ENCODE results near the gene RRP9. TPM values are rescaled to one million over a fixed set of nuclear protein-coding genes. Genes with fewer than 3 reads are reported as not detected.

RRP9 gene
- total RNA-seq, 1 donor from 2014 or later: 10.5 TPM

DNA sequence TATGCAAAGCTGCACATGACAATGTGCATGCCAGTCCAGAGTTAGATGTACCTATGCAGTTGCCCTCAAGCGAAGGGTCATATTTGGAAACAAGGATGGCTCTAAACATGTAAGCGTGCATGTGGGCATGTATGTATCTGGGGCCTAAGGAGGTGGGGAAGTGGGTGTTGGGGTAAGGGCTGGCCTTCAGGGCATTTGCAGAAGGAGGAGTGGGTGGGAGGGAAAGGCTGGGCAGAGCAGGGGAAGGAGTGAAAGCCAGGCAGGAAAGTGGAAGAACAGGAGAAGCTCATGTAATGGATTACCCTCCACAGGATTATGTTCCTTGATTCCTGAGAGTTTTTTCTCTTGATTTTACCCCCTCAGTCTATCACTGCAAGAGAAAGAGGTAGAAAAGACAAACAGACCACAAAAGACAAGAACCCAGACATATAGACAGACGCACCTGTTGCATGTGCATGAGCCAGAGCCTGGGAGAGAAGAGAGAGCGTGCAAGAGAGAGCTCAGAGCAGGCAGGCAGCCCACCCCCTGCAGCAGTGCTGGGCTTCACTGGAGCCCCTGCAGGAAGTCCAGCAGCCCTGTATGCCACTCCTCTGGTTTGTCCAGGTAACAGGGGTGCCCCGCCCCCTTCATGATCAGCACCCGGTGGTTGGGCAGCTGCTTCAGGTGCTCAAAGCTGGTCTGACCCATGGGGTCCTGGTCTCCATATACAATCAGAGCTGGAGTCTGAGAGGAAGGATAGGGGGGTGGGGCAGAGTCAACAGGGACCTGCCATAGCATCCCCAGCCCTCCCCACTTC, 27.4 kb upstream of the RRP9 start:
- Mint-ChIP-seq H3K36me3 (peaks cover 5% of the 10 kb centered on the region), H3K27me3 (ENCODE audit: insufficient read depth, low read depth) (peaks cover 7% of the 10 kb centered on the region), H3K4me3 (peak overlapping the region; percentile 91), H3K27ac (peak overlapping the region; percentile 8), H3K9me3 (no peaks in the 10 kb centered on the region), H3K4me1 (peaks cover 57% of the 10 kb centered on the region)
- Histone ChIP-seq H4K20me1 (ENCODE audit: low read depth) (peaks cover 23% of the 10 kb centered on the region), H3K27ac (peak overlapping the region; percentile 86), H2AFZ (replicated peaks) (no peak overlapping the region), H3K79me2 (ENCODE audit: low read depth) (no peaks in the 10 kb centered on the region), H3K36me3 (no peaks in the 10 kb centered on the region), H3K9me3 (ENCODE audit: low read depth) (no peaks in the 10 kb centered on the region), H3K4me3 (peak overlapping the region; percentile 81), H3F3A (ENCODE audit: low read depth) (peaks cover 40% of the 10 kb centered on the region), H3K4me2 (peak overlapping the region; percentile 93), H3K4me1 (peaks cover 49% of the 10 kb centered on the region), H3K27me3 (peaks cover 9% of the 10 kb centered on the region), H3K9ac (no peak overlapping the region)
- no peak for TF ChIP-seq EZH2phosphoT487 (IDR thresholded peaks at IDR 0.05)
- TF ChIP-seq, protein P1, sequence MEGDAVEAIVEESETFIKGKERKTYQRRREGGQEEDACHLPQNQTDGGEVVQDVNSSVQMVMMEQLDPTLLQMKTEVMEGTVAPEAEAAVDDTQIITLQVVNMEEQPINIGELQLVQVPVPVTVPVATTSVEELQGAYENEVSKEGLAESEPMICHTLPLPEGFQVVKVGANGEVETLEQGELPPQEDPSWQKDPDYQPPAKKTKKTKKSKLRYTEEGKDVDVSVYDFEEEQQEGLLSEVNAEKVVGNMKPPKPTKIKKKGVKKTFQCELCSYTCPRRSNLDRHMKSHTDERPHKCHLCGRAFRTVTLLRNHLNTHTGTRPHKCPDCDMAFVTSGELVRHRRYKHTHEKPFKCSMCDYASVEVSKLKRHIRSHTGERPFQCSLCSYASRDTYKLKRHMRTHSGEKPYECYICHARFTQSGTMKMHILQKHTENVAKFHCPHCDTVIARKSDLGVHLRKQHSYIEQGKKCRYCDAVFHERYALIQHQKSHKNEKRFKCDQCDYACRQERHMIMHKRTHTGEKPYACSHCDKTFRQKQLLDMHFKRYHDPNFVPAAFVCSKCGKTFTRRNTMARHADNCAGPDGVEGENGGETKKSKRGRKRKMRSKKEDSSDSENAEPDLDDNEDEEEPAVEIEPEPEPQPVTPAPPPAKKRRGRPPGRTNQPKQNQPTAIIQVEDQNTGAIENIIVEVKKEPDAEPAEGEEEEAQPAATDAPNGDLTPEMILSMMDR (IDR thresholded peaks at IDR 0.05): no peak
- peak; percentile 23 for DNase-seq (ENCODE audit: low spot score)

DNA sequence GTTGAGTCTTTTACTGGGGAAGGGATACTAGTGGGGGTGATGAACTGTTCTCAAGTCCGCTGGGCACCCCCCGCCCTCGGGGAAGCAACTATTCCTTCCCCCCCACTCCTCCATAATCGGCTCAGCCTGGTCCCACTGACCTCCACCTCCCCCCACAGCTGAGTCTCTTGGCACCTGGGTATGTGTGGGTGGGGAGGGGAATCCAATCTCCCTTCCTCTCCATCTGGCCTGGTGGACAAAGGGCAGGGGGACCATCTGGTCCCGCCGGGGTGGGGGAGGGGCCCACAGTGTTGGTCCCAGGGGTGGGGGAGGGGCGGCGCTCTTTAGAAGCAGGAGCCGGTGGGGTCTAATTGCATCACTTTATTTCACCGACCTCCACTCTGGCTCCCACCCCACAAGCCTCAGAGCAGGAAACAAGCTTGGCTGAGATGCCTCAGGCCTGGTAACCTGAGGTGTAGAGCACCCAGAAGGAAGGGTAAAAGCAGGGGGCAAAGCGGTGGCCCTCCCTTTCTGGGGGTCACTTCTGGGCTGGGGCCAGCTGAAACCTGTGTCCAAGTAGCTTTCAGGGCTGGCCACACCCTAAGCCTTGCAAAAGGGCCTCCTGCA, 26.6 kb upstream of the RRP9 start:
- Histone ChIP-seq H3K79me2 (ENCODE audit: low read depth) (no peaks in the 10 kb centered on the region), H2AFZ (replicated peaks) (peak overlapping the region; percentile 18)
- H3K27ac Mint-ChIP-seq: peak overlapping the region; percentile 8

DNA sequence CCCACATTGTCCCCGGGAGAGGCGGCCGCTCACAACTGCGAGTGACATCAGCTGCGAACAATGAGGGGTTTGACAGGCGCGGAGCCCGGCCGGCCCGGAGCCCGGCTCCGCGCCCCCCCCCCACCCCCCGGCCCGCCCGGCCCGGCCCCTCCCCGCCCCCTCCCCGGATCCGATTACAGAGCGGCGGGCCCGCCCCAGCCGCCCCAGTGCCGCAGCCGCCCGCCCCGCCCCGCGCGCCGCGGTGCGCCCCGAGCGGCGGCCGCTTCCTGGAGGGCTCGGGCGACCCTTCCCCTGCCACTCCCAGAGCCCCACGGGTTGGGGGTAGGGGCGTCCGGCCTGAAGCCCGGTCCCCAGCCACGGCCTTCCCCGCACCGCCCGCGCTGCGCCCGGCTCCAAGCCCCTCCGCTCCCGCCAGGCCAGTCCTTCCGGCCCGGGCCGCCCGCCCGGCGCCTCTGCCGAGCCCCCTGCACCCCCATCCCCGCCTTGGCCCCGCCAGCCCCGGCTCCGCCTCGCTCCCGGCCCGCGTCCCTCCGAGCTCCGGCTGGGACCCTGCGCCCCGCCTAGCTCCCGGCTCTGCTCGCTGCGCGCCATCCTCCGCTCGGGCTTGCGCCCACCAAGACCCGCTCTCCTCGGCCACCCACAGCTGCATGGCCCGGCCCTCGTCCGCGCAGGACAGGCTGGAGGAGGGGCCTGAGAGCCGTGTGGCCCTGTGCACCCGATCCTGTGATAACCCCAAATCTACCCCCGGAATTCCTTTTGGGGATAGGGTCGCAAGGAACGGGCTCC, 25.9 kb upstream of the RRP9 start, which contains the start of gene PCBP4:
PCBP4 (minus strand) TSS at position 71 of the 786 bp plus-strand sequence. CDS start 6,214 bp downstream, outside the sequence.
- Histone ChIP-seq H3K27ac (peak within 1 kb of the TSS; percentile 95), H3K27me3 (peaks cover 11% of the 10 kb centered on the region), H3K4me2 (peak within 1 kb of the TSS; percentile 93), H3K9me3 (ENCODE audit: low read depth) (no peaks in the 10 kb centered on the region), H4K20me1 (ENCODE audit: low read depth) (peaks cover 38% of the 10 kb centered on the region), H3K79me2 (ENCODE audit: low read depth) (no peaks in the 10 kb centered on the region), H3K4me3 (peak within 1 kb of the TSS; percentile 81), H3K9ac (peak within 1 kb of the TSS; percentile 74), H3K36me3 (no peaks in the 10 kb centered on the region), H3F3A (ENCODE audit: low read depth) (peaks cover 45% of the 10 kb centered on the region), H3K4me1 (peaks cover 59% of the 10 kb centered on the region), H2AFZ (replicated peaks) (peak within 1 kb of the TSS; percentile 18)
- H3K27ac Mint-ChIP-seq: peak within 1 kb of the TSS; percentile 96
- H3K9me3 Mint-ChIP-seq: no peaks in the 10 kb centered on the region
- peaks cover 12% of the 10 kb centered on the region for H3K27me3 Mint-ChIP-seq (ENCODE audit: insufficient read depth, low read depth)
- H3K4me3 Mint-ChIP-seq: peak within 1 kb of the TSS; percentile 94
- peaks cover 64% of the 10 kb centered on the region for H3K4me1 Mint-ChIP-seq
- peaks cover 5% of the 10 kb centered on the region for H3K36me3 Mint-ChIP-seq
- TF ChIP-seq EZH2 (IDR thresholded peaks at IDR 0.05): no peak
- no peak for TF ChIP-seq EZH2phosphoT487 (IDR thresholded peaks at IDR 0.05)
- TF ChIP-seq, protein P1 (IDR thresholded peaks at IDR 0.05): no peak
- peak; percentile 93 for DNase-seq (ENCODE audit: low spot score)

More for the DNA sequence above, 26.6 kb upstream of the RRP9 start:
- Histone ChIP-seq H3K36me3 (no peaks in the 10 kb centered on the region), H3K27ac (peak overlapping the region; percentile 95), H3K9me3 (ENCODE audit: low read depth) (no peaks in the 10 kb centered on the region), H3F3A (ENCODE audit: low read depth) (peaks cover 39% of the 10 kb centered on the region), H3K9ac (peak overlapping the region; percentile 74), H3K4me2 (peak overlapping the region; percentile 93), H3K4me3 (peak overlapping the region; percentile 81), H3K27me3 (peaks cover 7% of the 10 kb centered on the region), H4K20me1 (ENCODE audit: low read depth) (peaks cover 31% of the 10 kb centered on the region), H3K4me1 (peaks cover 52% of the 10 kb centered on the region)
- Mint-ChIP-seq H3K36me3 (peaks cover 5% of the 10 kb centered on the region), H3K4me1 (peaks cover 60% of the 10 kb centered on the region), H3K27me3 (ENCODE audit: insufficient read depth, low read depth) (peaks cover 9% of the 10 kb centered on the region), H3K4me3 (peak overlapping the region; percentile 91), H3K9me3 (no peaks in the 10 kb centered on the region)
- DNase-seq (ENCODE audit: low spot score): peak; percentile 93
- no peak for TF ChIP-seq EZH2phosphoT487 (IDR thresholded peaks at IDR 0.05)
- TF ChIP-seq, protein P1 (IDR thresholded peaks at IDR 0.05): no peak
- no peak for TF ChIP-seq EZH2 (IDR thresholded peaks at IDR 0.05)

Data from neural progenitor cell (in vitro differentiated cells).